Karpas-422 (cell line): ENCODE measurements around the gene TRAPPC2L. TPM values are rescaled to one million over a fixed set of nuclear protein-coding genes. Genes with fewer than 3 reads are reported as not detected.

ENCODE experiments used
- DNase-seq: peaks from one replicate; pipeline ENCODE4 v3.0.0-alpha.2; 2015
- H2AFZ ChIP-seq: fragments of 200-600 bp; sonication (generic); 2 replicates; pipeline ENCODE4 v1.6.1; 2014; ENCODE audit warnings: antibody characterized with exemption, low read length, mixed read lengths
- H3K27ac ChIP-seq: fragments of 200-600 bp; sonication (generic); 2 replicates; pipeline ENCODE4 v1.5.1; 2014; ENCODE audit warnings: mild to moderate bottlenecking, low read length, moderate library complexity
- H3K27me3 ChIP-seq: fragments of 200-600 bp; sonication (generic); 2 replicates; pipeline ENCODE4 v1.6.1; 2014; ENCODE audit warnings: low read length, mixed read lengths
- H3K36me3 ChIP-seq: fragments of 200-600 bp; sonication (generic); 2 replicates; pipeline ENCODE4 v1.6.1; 2014; ENCODE audit warnings: low read length, mixed read lengths; ENCODE audit not compliant: insufficient read depth
- H3K4me1 ChIP-seq: fragments of 200-600 bp; sonication (generic); 2 replicates; pipeline ENCODE4 v1.6.1; 2014; ENCODE audit warnings: mild to moderate bottlenecking, low read length, mixed read lengths
- H3K4me2 ChIP-seq: fragments of 200-600 bp; sonication (generic); 2 replicates; pipeline ENCODE4 v1.6.1; 2014; ENCODE audit warnings: low read length, low read depth, mild to moderate bottlenecking; ENCODE audit not compliant: poor library complexity, severe bottlenecking
- H3K4me3 ChIP-seq: fragments of 200-600 bp; sonication (generic); 2 replicates; pipeline ENCODE4 v1.5.1; 2014; ENCODE audit warnings: mild to moderate bottlenecking, antibody characterized with exemption, low read length, mixed read lengths
- H3K79me2 ChIP-seq: fragments of 200-600 bp; sonication (generic); 2 replicates; pipeline ENCODE4 v1.6.1; 2014; ENCODE audit warnings: mild to moderate bottlenecking, low read length, mixed read lengths
- H3K9ac ChIP-seq: fragments of 200-600 bp; sonication (generic); 2 replicates; pipeline ENCODE4 v1.6.0; 2014; ENCODE audit warnings: low read length
- H3K9me2 ChIP-seq: fragments of 200-600 bp; sonication (generic), shearing (Covaris generic); replicated peaks from 2 replicates; pipeline ENCODE4 v1.6.0; 2014; ENCODE audit warnings: mild to moderate bottlenecking, low read length, moderate library complexity; ENCODE audit not compliant: insufficient read depth
- H3K9me3 ChIP-seq: fragments of 300-700, 200-600 bp; sonication (generic); 2 replicates; pipeline ENCODE4 v1.6.1; 2014; ENCODE audit warnings: low read length, mixed read lengths
- H4K20me1 ChIP-seq: fragments of 200-600 bp; sonication (generic); 2 replicates; pipeline ENCODE4 v1.6.1; 2014; ENCODE audit warnings: mild to moderate bottlenecking, antibody characterized with exemption, low read length, low read depth; ENCODE audit not compliant: insufficient read depth
- total RNA-seq: library from RNA; depleted of rRNA; stranded (reverse); fragments of >200 nt; shearing (Covaris generic); gene quantifications from 2 replicates; pipeline ENCODE4 v1.2.3, GENCODE V29; 2014; ENCODE audit warnings: low replicate concordance; rRNA removed

The TRAPPC2L gene
- total RNA-seq, 1 experiment from 2014 or later: 84.6 TPM

DNA sequence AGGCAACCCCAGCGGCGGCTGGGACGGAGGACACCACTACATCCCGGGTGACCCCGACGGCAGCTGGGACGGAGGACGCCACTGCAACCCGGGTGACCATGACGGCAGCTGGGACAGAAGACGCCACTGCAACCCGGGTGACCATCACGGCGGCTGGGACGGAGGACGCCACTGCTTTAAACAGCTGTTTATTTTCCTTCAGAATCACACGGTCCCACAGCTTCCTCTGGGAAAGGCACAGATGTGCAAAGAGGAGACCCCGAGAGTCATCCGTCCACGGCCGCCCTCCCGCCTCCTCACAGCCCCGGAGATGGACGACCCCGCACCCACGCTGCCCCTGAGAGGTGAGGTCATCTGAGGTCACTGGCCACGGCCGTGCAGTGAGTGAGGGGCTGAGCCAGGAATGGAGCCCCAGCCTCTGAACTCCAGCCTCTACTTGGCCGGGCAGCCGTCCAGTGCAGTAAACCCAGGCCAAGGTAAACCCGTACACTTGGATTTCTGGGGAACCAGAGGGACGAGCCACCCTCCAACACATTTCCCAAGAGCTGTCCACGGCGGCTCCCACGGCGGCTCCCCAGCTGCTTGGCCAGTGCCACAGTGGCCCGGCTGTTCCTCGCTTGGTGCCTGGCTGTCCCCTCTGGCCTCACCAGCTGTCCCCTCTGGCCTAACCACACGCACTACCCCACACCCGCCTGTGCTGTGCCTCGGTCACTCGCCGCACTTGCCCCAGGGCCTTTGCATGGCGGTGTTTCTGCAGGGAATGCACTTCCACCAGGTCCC is 52.7 kb downstream of the TRAPPC2L start:
- H3K27me3 ChIP-seq: no peaks in the 10 kb centered on the region
- H3K27ac ChIP-seq: no peak overlapping the region
- H3K4me1 ChIP-seq: peaks cover 2% of the 10 kb centered on the region; the same call in 1 of the 2 replicates
- no peaks in the 10 kb centered on the region for H4K20me1 ChIP-seq
- no peak overlapping the region for H3K9ac ChIP-seq
- no peaks in the 10 kb centered on the region for H3K79me2 ChIP-seq
- no peak overlapping the region for H3K4me3 ChIP-seq
- no peak for DNase-seq
- H3K36me3 ChIP-seq: no peaks in the 10 kb centered on the region
- no peak overlapping the region for H3K4me2 ChIP-seq
- H3K9me2 ChIP-seq: no peaks in the 10 kb centered on the region
- no peak overlapping the region for H2AFZ ChIP-seq
- H3K9me3 ChIP-seq: no peaks in the 10 kb centered on the region

DNA sequence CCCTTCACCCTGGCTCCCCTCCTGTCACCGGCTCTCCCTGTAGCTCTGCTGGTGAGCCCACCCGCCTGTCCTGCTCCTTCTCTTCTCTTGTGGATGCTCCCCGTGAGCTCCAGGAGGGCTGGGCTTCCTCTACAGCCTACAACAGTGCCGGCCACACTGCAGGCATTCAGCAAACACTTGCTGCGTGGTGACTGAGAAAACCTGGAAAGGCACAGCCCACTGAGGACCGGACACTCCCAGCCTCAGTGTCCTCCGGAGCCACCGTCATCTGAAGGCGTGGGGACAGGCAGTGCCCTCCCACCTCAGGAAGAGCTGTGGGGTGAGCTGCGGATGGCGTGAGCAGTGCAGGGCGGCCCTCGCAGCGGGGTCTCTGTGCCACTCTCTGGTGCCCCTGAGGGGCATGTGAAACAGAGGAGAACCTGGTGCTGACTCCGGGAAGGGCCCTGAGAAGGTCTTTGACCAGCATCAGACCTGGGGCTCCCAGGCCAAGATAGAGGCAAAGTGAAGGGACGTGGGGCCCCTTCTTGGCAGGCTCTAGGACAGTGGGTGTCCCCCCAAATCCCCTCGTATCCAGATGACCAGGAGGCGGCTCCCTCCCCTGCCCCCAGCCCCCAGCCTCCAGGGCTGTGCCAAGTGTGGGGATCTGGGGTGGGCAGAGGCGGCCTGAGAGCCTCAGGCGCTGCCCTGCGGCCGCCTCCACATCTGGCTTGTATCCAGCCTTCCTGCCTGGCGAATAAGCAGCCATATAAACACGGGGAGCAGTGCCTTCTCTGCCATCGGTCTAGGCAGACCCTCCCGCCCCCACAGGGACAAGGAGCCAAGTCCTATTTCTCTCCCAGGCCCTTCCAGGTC is 53.6 kb downstream of the TRAPPC2L start:
- no peak overlapping the region for H2AFZ ChIP-seq
- no peaks in the 10 kb centered on the region for H4K20me1 ChIP-seq
- no peak overlapping the region for H3K4me3 ChIP-seq
- H3K4me1 ChIP-seq: no peaks in the 10 kb centered on the region
- H3K79me2 ChIP-seq: no peaks in the 10 kb centered on the region
- no peak for DNase-seq
- no peak overlapping the region for H3K27ac ChIP-seq
- no peaks in the 10 kb centered on the region for H3K36me3 ChIP-seq
- no peak overlapping the region for H3K9ac ChIP-seq
- no peaks in the 10 kb centered on the region for H3K9me2 ChIP-seq
- no peak overlapping the region for H3K4me2 ChIP-seq
- H3K27me3 ChIP-seq: no peaks in the 10 kb centered on the region
- no peaks in the 10 kb centered on the region for H3K9me3 ChIP-seq

- H3K36me3 ChIP-seq: no peaks in the 10 kb centered on the region
- no peak for DNase-seq
- H3K4me1 ChIP-seq: no peaks in the 10 kb centered on the region
- H4K20me1 ChIP-seq: no peaks in the 10 kb centered on the region
- H3K9me3 ChIP-seq: no peaks in the 10 kb centered on the region
- H3K9ac ChIP-seq: no peak overlapping the region
- H3K27ac ChIP-seq: no peak overlapping the region
- no peaks in the 10 kb centered on the region for H3K27me3 ChIP-seq
- H3K4me2 ChIP-seq: no peak overlapping the region
- H2AFZ ChIP-seq: no peak overlapping the region
- no peaks in the 10 kb centered on the region for H3K79me2 ChIP-seq
- H3K4me3 ChIP-seq: no peak overlapping the region
- no peaks in the 10 kb centered on the region for H3K9me2 ChIP-seq
Observed at GRCh38 chr16:88911136-88911945, 54.4 kb downstream of the TRAPPC2L start.

DNA sequence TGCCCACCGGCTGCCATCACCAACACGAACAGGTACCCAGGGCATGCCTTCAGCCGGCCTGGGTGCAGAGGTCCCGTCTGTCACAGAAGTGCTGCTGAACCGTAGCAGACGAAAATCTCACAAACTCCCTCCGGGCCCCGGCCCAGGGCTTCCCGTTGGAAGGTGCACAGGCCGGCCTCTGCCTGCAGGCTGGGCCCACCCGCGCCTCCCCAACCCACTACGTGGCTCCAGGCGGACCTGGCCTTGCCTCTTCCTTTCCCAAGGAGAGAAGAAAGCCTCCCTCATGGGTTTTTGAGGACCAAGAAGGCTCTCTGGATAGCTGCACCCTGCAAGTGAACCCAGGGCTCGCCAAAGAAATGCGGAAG is 55.0 kb downstream of the TRAPPC2L start:
- H3K9me3 ChIP-seq: no peaks in the 10 kb centered on the region
- no peaks in the 10 kb centered on the region for H4K20me1 ChIP-seq
- no peaks in the 10 kb centered on the region for H3K27me3 ChIP-seq
- no peak overlapping the region for H2AFZ ChIP-seq
- no peaks in the 10 kb centered on the region for H3K4me1 ChIP-seq
- no peak overlapping the region for H3K9ac ChIP-seq
- DNase-seq: no peak
- no peaks in the 10 kb centered on the region for H3K9me2 ChIP-seq
- no peaks in the 10 kb centered on the region for H3K79me2 ChIP-seq
- H3K27ac ChIP-seq: no peak overlapping the region
- H3K36me3 ChIP-seq: no peaks in the 10 kb centered on the region
- H3K4me2 ChIP-seq: no peak overlapping the region
- no peak overlapping the region for H3K4me3 ChIP-seq

Other genes starting within 250 kb of the TRAPPC2L start
- gene IL17C, start 218.6 kb upstream of the TRAPPC2L start, total RNA-seq: not detected in 2 replicates
- 395 and 1,207 TPM in 2 replicates for gene CYBA, start 206.1 kb upstream of the TRAPPC2L start, total RNA-seq
- gene MVD, start 194.0 kb upstream of the TRAPPC2L start, total RNA-seq: 35.0 and 82.2 TPM in 2 replicates
- gene SNAI3, start 170.6 kb upstream of the TRAPPC2L start, total RNA-seq: 1.3 and 1.4 TPM in 2 replicates
- gene RNF166, start 150.7 kb upstream of the TRAPPC2L start, total RNA-seq: 16.9 and 27.1 TPM in 2 replicates
- gene CTU2, start 150.6 kb upstream of the TRAPPC2L start, total RNA-seq: 11.3 and 23.8 TPM in 2 replicates
- gene PIEZO1, start 71.9 kb upstream of the TRAPPC2L start, total RNA-seq: 1.8 and 2.1 TPM in 2 replicates
- 20.4 and 40.3 TPM in 2 replicates for gene CDT1, start 53.3 kb upstream of the TRAPPC2L start, total RNA-seq
- 193 and 232 TPM in 2 replicates for gene APRT, start 45.2 kb upstream of the TRAPPC2L start, total RNA-seq
- gene GALNS, start 180 bp upstream of the TRAPPC2L start, total RNA-seq: 18.1 and 26.8 TPM in 2 replicates
- gene PABPN1L, start 9.5 kb downstream of the TRAPPC2L start, total RNA-seq: not detected in 2 replicates
- gene CBFA2T3, start 120.1 kb downstream of the TRAPPC2L start, total RNA-seq: not detected in 2 replicates
- gene ACSF3, start 236.7 kb downstream of the TRAPPC2L start, total RNA-seq: 30.4 and 49.4 TPM in 2 replicates